PC-9 (cell line): ENCODE measurements around the gene RRBP1. TPM values are rescaled to one million over a fixed set of nuclear protein-coding genes. Genes with fewer than 3 reads are reported as not detected.

Source experiments
- BruUV-seq: library from RNA; stranded (reverse); fragments of 400-500 nt; replicated peaks from 2 replicates; lab custom pipeline; 2021; lab: Mats Ljungman, UMichigan
- CTCF ChIA-PET: fragments of 300-600 bp; sonication (Branson Sonifier 250); formaldehyde crosslinking; loops from one replicate; lab custom pipeline; 2022; ENCODE audit warnings: antibody characterized with exemption; lab: Charles Lee
- POLR2A ChIA-PET: fragments of 300-600 bp; sonication (Branson Sonifier 250); formaldehyde crosslinking; loops from one replicate; lab custom pipeline; 2022; ENCODE audit warnings: antibody characterized with exemption; ENCODE audit not compliant: unreplicated experiment; lab: Charles Lee
- DNase-seq, 2 experiments: peaks; one replicate each; pipeline versions ENCODE4 v3.0.0 to v3.0.0-alpha.2; 2015 to 2022; ENCODE audit warnings: mixed read lengths in 1 of 2
- H2AFZ ChIP-seq: fragments of 200-600 bp; sonication (generic); 2 replicates; pipeline ENCODE4 v1.8.1; 2017; ENCODE audit warnings: antibody characterized with exemption
- H3F3A ChIP-seq: fragments of 200-600 bp; sonication (generic); 2 replicates; pipeline ENCODE4 v1.8.1; 2017; ENCODE audit warnings: antibody characterized with exemption, mild to moderate bottlenecking, low read depth; ENCODE audit not compliant: insufficient read depth
- H3K27ac ChIP-seq: fragments of 200-600 bp; sonication (generic); 2 replicates; pipeline ENCODE4 v1.6.1; 2016; ENCODE audit warnings: mixed run types
- H3K27me3 ChIP-seq: fragments of 200-600 bp; sonication (generic); 2 replicates; pipeline ENCODE4 v1.6.1; 2016; ENCODE audit warnings: low read depth, mixed run types; ENCODE audit not compliant: insufficient read depth
- H3K36me3 ChIP-seq: fragments of 200-600 bp; sonication (generic); 2 replicates; pipeline ENCODE4 v1.6.1; 2016; ENCODE audit warnings: low read depth, mixed run types
- H3K4me1 ChIP-seq: fragments of 200-600 bp; sonication (generic); replicated peaks from 2 replicates; pipeline ENCODE4 v1.6.1; 2016; ENCODE audit warnings: mixed run types; ENCODE audit not compliant: insufficient read depth
- H3K4me2 ChIP-seq: fragments of 200-600 bp; sonication (generic); 2 replicates; pipeline ENCODE4 v1.6.1; 2017; ENCODE audit warnings: mixed run types
- H3K4me3 ChIP-seq: fragments of 200-600 bp; sonication (generic); 2 replicates; pipeline ENCODE4 v1.6.1; 2016; ENCODE audit warnings: mixed run types
- H3K79me2 ChIP-seq: fragments of 200-600 bp; sonication (generic); 2 replicates; pipeline ENCODE4 v1.6.1; 2017; ENCODE audit warnings: low read depth, mixed run types
- H3K9me2 ChIP-seq: fragments of 200-600 bp; sonication (generic); 2 replicates; pipeline ENCODE4 v1.8.1; 2017; ENCODE audit warnings: mild to moderate bottlenecking; ENCODE audit not compliant: insufficient read depth
- H3K9me3 ChIP-seq: fragments of 200-600 bp; sonication (generic); 2 replicates; pipeline ENCODE4 v1.8.1; 2016; ENCODE audit warnings: low read depth; ENCODE audit not compliant: insufficient read depth
- H4K20me1 ChIP-seq: fragments of 200-600 bp; sonication (generic); 2 replicates; pipeline ENCODE4 v1.8.1; 2017; ENCODE audit not compliant: insufficient read depth
- EZH2 ChIP-seq: fragments of 200-600 bp; sonication (generic); IDR thresholded peaks from 2 replicates; pipeline ENCODE4 v1.8.0; 2017; ENCODE audit warnings: antibody characterized with exemption, low read depth
- intact Hi-C: fragments of 100-400 bp; cut with micrococcal nuclease; formaldehyde crosslinking; loops from one replicate; pipeline ENCODE4 v1.10.0; 2022; ENCODE audit not compliant: unreplicated experiment
- total RNA-seq: library from RNA; stranded (reverse); gene quantifications from 2 replicates; pipeline ENCODE4 v1.2.3, GENCODE V29; 2021
- TF ChIP-seq, protein P1 (sequence below): fragments of 200-600 bp; sonication (generic); conservative IDR thresholded peaks from 2 replicates; pipeline ENCODE4 v1.6.1; 2017; ENCODE audit warnings: mixed run types, antibody characterized with exemption, mild to moderate bottlenecking, moderate library complexity

RRBP1 gene
- total RNA-seq, 1 experiment from 2014 or later: 144 TPM

DNA sequence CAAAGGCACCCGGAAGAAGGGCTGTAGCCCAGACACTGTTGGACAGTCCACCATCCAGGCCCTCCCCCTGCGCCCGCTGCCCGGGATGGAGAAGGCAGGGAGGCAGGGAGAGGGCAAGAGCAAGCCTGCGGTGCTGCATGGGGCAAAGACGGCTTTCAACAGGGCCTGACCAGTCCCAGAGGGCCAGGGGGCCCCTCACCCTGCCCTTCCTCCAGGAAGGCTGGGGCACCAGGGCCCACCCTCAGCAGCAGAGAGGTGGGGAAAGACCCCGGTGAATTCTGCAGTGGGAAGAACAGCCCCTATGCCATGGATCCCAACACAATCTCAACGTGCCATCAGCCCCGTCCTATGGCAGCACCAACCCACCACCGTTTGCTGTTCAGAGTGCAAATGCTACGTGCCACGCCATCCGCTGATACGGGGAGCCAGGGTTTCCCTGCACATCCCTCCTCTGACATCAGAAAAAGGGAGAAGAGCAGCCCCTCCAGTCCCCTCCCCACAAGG lies 41.1 kb downstream of the RRBP1 start:
- Histone ChIP-seq H3K9me3 (no peaks in the 10 kb centered on the region), H3K4me2 (no peak overlapping the region), H3K4me1 (no peaks in the 10 kb centered on the region), H4K20me1 (peaks cover 15% of the 10 kb centered on the region; the same call in 1 of the 2 replicates), H3K36me3 (no peaks in the 10 kb centered on the region), H3F3A (no peaks in the 10 kb centered on the region), H2AFZ (no peak overlapping the region), H3K4me3 (no peak overlapping the region), H3K27ac (no peak overlapping the region), H3K79me2 (no peaks in the 10 kb centered on the region), H3K27me3 (no peaks in the 10 kb centered on the region), H3K9me2 (no peaks in the 10 kb centered on the region)
- ChIA-PET POLR2A (no interaction called here), CTCF (no interaction called here)
- no peak for DNase-seq
- intact Hi-C loops: no loop called here
- no peak for TF ChIP-seq EZH2
- TF ChIP-seq, protein P1, sequence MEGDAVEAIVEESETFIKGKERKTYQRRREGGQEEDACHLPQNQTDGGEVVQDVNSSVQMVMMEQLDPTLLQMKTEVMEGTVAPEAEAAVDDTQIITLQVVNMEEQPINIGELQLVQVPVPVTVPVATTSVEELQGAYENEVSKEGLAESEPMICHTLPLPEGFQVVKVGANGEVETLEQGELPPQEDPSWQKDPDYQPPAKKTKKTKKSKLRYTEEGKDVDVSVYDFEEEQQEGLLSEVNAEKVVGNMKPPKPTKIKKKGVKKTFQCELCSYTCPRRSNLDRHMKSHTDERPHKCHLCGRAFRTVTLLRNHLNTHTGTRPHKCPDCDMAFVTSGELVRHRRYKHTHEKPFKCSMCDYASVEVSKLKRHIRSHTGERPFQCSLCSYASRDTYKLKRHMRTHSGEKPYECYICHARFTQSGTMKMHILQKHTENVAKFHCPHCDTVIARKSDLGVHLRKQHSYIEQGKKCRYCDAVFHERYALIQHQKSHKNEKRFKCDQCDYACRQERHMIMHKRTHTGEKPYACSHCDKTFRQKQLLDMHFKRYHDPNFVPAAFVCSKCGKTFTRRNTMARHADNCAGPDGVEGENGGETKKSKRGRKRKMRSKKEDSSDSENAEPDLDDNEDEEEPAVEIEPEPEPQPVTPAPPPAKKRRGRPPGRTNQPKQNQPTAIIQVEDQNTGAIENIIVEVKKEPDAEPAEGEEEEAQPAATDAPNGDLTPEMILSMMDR: no peak
- no TSS peak for BruUV-seq

DNA sequence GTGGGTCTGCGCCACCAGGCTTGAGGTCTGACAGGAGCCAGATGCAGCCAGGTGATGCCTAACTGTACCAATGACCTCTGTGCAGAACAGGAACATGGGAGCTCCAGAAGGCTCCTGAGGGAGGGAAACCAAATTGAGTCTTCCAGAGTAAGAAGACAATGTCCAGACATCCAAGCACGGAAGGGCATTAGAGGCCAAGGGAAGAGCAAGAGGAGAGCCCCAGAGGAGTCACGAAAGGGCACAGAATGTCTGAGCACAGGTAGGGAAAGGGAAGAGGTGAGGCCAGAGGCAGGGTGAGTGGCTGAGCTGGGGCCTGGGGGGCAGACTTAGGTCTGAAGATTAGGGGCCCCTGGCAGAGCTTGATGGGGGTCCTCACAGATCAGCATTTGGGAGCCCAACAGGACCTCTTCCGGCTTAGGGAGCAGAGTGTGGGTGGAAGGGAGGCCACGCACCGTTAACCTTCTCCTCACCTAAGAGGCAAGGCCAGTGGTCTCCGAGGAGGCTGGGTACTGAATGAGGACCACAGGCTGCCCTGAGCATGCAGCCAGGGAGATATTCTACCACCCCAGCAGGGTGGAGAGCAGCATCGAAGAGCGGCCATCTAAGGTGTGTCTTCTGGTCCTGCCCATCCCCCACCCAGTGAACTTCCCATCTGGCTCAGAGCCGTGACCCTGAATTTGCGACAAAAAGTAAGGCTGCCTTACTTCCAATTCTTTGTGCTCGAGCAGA lies 41.7 kb downstream of the RRBP1 start:
- Histone ChIP-seq H3K4me1 (no peaks in the 10 kb centered on the region), H3K4me3 (no peak overlapping the region), H3K27ac (no peak overlapping the region), H4K20me1 (peaks cover 12% of the 10 kb centered on the region; the same call in 1 of the 2 replicates), H3K9me2 (no peaks in the 10 kb centered on the region), H2AFZ (no peak overlapping the region), H3K36me3 (no peaks in the 10 kb centered on the region), H3K9me3 (no peaks in the 10 kb centered on the region), H3F3A (no peaks in the 10 kb centered on the region), H3K27me3 (no peaks in the 10 kb centered on the region), H3K4me2 (no peak overlapping the region), H3K79me2 (no peaks in the 10 kb centered on the region)
- no TSS peak for BruUV-seq
- DNase-seq: no peak
- POLR2A ChIA-PET: no interaction called here
- CTCF ChIA-PET: no interaction called here
- intact Hi-C loops: no loop called here
- TF ChIP-seq, protein P1: no peak
- TF ChIP-seq EZH2: no peak

DNA sequence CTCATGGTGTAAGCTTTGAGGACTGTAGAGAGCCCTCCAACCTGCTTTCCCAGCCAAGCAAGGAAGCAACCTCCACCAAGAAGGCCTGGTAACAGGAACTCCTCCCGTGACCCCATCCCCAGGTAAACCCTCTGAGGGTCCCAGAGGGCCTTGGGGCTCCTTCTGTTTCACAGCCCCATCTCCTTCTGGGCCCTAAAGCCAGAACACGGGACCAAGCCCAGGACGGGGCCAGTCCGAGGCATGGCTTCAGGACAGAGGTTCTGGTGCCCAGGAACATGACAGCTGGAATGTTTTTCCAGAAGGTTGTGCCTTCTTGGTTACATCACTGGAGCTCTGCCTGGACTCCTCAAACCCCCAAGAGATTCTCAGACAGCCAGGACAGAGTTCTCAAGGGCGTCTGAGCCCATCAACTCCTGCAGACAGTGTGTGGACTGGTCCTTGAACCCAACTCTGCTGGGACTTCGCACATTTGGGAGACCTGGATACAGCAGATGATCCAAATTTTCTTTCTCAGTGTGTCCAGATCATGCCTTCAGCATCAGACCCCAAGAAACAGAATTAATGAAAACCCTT lies 43.1 kb downstream of the RRBP1 start:
- no peak overlapping the region for H3K4me2 ChIP-seq
- no TSS peak for BruUV-seq
- peaks cover 8% of the 10 kb centered on the region; the same call in 1 of the 2 replicates for H4K20me1 ChIP-seq
- DNase-seq: no peak
- no peak overlapping the region for H3K27ac ChIP-seq
- H3K27me3 ChIP-seq: no peaks in the 10 kb centered on the region
- ChIA-PET CTCF (interaction anchor here (0.7 kb wide), 1 partner anchor 59 kb away, joined by 6 read pairs; no protein-coding TSS in a partner anchor), POLR2A (no interaction called here)
- no peak overlapping the region for H2AFZ ChIP-seq
- no peaks in the 10 kb centered on the region for H3K9me2 ChIP-seq
- no peaks in the 10 kb centered on the region for H3F3A ChIP-seq
- H3K9me3 ChIP-seq: no peaks in the 10 kb centered on the region
- TF ChIP-seq, protein P1: no peak
- TF ChIP-seq EZH2: no peak
- H3K4me1 ChIP-seq: no peaks in the 10 kb centered on the region
- no peaks in the 10 kb centered on the region for H3K79me2 ChIP-seq
- H3K36me3 ChIP-seq: no peaks in the 10 kb centered on the region
- intact Hi-C loops: no loop called here
- no peak overlapping the region for H3K4me3 ChIP-seq
